Thoracic aorta (tissue), 2 donors: ENCODE data around the gene ELF3. TPM values are rescaled to one million over a fixed set of nuclear protein-coding genes. Genes with fewer than 3 reads are reported as not detected.
"Not testable (repeated sequence)": the region's sequence is repeated elsewhere in the genome, so short reads cannot be mapped to it uniquely, and the experiment has no call there.

Source experiments
- ATAC-seq: fragments of 150-250 bp; one replicate; pipeline ENCODE4 v1.8.0; 2017; ENCODE audit warnings: low read depth; ENCODE audit not compliant: insufficient number of reproducible peaks, low FRiP score
- DNase-seq: peaks from one replicate; pipeline ENCODE4 v3.0.0-alpha.2; 2020; ENCODE audit warnings: low spot score
- H3K27ac ChIP-seq, 2 donors: fragments of 200-600 bp; sonication (generic); 1 replicate in 1 of 2; 2 replicates in 1 of 2; pipeline ENCODE4 v1.5.1; 2016; ENCODE audit warnings: mild to moderate bottlenecking in 2 of 2, moderate library complexity in 2 of 2
- H3K27me3 ChIP-seq: fragments of 200-600 bp; sonication (generic); replicated peaks from 2 replicates; pipeline ENCODE4 v1.6.0; 2016; ENCODE audit warnings: mild to moderate bottlenecking; ENCODE audit not compliant: insufficient read depth
- H3K36me3 ChIP-seq: fragments of 200-600 bp; sonication (generic); one replicate; pipeline ENCODE4 v1.5.1; 2016
- H3K4me1 ChIP-seq, 2 donors: fragments of 200-600 bp; sonication (generic); 1 replicate in 1 of 2; 2 replicates in 1 of 2; pipeline versions ENCODE4 v1.5.1 to v1.6.0; 2016; ENCODE audit warnings: low read depth in 2 of 2, mild to moderate bottlenecking in 1 of 2; ENCODE audit not compliant: control insufficient read depth in 1 of 2
- H3K4me3 ChIP-seq: fragments of 200-600 bp; sonication (generic); 2 replicates; pipeline ENCODE4 v1.5.1; 2016; ENCODE audit warnings: mild to moderate bottlenecking
- H3K9me3 ChIP-seq: fragments of 200-600 bp; sonication (generic); 2 replicates; pipeline ENCODE4 v1.5.1; 2016
- total RNA-seq, 2 donors: library from RNA; depleted of rRNA; stranded (reverse); fragments of >200 nt; gene quantifications; one replicate each; pipeline versions ENCODE4 v1.1.0 to v1.2.3, GENCODE V29; 2016
- TF ChIP-seq, protein P1 (sequence below): fragments of 200-600 bp; sonication (generic); IDR thresholded peaks from one replicate; pipeline ENCODE4 v1.5.1; 2019; ENCODE audit warnings: antibody characterized with exemption

Gene ELF3
- total RNA-seq, result 1 to 10 TPM in 1 of 2 donors, under 1 TPM in 1; 0.95 to 4.9 TPM

DNA sequence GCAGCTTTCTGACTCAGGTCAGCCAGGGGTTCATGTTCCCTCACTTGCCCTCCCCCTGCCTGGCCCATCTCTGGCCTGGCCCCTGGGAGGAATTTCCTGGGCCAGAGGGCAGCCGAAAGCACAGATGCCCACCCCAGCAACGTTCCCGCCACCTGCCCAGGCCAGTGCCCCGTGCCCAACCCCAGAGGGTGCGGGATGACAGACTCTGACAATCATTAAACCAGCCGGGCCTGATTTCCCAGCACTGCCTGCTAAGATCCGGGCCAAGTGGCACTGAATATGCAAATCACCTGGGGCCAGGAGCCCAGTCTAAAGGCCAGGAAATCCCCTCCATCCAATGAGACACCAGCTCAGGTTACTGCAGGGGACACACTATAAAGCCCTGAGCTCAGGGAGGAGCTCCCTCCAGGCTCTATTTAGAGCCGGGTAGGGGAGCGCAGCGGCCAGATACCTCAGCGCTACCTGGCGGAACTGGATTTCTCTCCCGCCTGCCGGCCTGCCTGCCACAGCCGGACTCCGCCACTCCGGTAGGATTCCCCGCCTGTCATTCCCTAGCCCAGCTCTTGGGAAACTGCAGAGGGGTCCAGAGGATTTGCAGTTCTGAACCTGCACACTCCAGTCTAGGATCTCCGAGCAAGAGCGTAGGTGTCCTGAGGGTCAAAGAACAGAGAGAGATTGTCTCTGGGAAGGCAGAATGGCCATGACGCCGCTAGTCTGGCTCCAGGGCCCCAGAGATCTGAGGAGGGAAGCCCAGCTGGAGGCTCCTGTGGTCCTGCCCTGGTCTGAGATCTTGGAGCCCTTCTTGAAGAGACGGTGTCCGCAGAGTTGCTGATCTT is at the start of gene ELF3:
Gene ELF3 (plus strand): TSS at position 408 of the 836 bp plus-strand sequence. CDS start 550 bp downstream, outside the sequence.
- no peak within 1 kb of the TSS for H3K4me3 ChIP-seq
- no peaks in the 10 kb centered on the region for H3K4me1 ChIP-seq
- H3K36me3 ChIP-seq, result peaks cover 5% of the 10 kb centered on the region
- no peak within 1 kb of the TSS for H3K27ac ChIP-seq
- ATAC-seq, result no peak
- H3K9me3 ChIP-seq, result no peaks in the 10 kb centered on the region
- DNase-seq, result no peak
- TF ChIP-seq, protein P1, sequence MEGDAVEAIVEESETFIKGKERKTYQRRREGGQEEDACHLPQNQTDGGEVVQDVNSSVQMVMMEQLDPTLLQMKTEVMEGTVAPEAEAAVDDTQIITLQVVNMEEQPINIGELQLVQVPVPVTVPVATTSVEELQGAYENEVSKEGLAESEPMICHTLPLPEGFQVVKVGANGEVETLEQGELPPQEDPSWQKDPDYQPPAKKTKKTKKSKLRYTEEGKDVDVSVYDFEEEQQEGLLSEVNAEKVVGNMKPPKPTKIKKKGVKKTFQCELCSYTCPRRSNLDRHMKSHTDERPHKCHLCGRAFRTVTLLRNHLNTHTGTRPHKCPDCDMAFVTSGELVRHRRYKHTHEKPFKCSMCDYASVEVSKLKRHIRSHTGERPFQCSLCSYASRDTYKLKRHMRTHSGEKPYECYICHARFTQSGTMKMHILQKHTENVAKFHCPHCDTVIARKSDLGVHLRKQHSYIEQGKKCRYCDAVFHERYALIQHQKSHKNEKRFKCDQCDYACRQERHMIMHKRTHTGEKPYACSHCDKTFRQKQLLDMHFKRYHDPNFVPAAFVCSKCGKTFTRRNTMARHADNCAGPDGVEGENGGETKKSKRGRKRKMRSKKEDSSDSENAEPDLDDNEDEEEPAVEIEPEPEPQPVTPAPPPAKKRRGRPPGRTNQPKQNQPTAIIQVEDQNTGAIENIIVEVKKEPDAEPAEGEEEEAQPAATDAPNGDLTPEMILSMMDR, result no peak
- no peaks in the 10 kb centered on the region for H3K27me3 ChIP-seq

DNA sequence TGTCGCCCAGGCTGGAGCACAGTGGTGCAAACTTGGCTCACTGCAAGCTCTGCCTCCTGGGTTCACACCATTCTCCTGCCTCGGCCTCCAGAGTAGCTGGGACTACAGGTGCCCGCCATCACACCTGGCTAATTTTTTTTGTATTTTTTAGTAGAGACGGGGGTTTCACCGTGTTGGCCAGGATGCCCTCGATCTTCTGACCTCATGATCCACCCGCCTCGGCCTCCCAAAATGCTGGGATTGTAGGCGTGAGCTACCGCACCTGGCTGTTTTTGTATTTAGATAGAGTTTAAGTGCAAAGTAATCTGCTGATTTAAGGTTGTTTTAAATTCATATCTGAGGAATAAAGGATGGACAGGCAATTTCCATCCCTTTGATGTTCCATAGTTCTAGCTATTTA is 48.0 kb upstream of the ELF3 start:
- not testable (repeated sequence) for H3K4me3 ChIP-seq, DNase-seq, H3K9me3 ChIP-seq, H3K27me3 ChIP-seq, H3K27ac ChIP-seq, ATAC-seq, H3K4me1 ChIP-seq
- H3K36me3 ChIP-seq, result peaks cover 55% of the 10 kb centered on the region

DNA sequence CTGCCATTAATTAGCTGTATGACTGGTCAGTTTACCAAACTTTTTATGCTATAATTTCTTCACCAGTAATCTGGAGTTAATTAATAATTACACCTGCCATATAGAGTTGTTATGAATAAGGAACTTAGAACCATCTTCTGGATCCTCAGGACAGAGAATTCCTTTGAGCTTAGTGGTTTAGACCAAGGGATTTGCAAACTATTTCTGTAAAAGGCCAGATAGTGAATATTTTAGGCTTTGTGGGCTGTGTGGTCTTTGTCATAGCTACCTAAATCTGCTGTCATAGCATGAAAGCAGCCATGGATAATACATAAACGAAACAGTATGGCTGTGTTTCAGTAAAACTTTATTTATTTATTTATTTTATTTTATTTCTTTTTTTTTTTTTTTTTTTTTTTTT is 46.1 kb upstream of the ELF3 start:
- ATAC-seq (no peak), DNase-seq (no peak)
- H3K27ac ChIP-seq, result no peak overlapping the region
- H3K27me3 ChIP-seq, result no peaks in the 10 kb centered on the region
- TF ChIP-seq, protein P1, result no peak
- H3K4me3 ChIP-seq, result no peak overlapping the region
- H3K4me1 ChIP-seq, result no peaks in the 10 kb centered on the region
- H3K9me3 ChIP-seq, result no peaks in the 10 kb centered on the region
- peaks cover 44% of the 10 kb centered on the region for H3K36me3 ChIP-seq

DNA sequence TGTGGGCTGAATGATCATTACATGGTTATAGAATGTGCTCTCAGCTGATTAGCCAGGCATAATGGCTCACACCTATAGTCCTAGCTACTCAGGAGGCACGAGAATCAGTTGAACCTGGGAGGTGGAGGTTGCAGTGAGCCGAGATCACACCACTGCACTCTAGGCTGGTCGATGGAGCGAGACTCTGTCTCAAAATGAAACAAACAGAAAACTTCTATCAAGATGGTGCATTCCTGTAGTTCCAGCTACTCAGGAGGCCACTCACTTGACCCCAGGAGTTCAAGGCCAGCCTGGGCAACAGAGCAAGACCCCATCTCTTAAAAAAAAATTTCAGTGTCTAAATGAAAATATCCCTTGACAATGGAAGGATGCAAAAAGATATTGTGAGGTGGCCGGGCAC is 44.2 kb upstream of the ELF3 start:
- H3K4me3 ChIP-seq, result no peak overlapping the region
- H3K36me3 ChIP-seq, result peaks cover 55% of the 10 kb centered on the region
- H3K4me1 ChIP-seq, result no peaks in the 10 kb centered on the region
- TF ChIP-seq, protein P1, result no peak
- no peak for ATAC-seq
- no peaks in the 10 kb centered on the region for H3K9me3 ChIP-seq
- no peak for DNase-seq
- H3K27me3 ChIP-seq, result no peaks in the 10 kb centered on the region
- H3K27ac ChIP-seq, result no peak overlapping the region

DNA sequence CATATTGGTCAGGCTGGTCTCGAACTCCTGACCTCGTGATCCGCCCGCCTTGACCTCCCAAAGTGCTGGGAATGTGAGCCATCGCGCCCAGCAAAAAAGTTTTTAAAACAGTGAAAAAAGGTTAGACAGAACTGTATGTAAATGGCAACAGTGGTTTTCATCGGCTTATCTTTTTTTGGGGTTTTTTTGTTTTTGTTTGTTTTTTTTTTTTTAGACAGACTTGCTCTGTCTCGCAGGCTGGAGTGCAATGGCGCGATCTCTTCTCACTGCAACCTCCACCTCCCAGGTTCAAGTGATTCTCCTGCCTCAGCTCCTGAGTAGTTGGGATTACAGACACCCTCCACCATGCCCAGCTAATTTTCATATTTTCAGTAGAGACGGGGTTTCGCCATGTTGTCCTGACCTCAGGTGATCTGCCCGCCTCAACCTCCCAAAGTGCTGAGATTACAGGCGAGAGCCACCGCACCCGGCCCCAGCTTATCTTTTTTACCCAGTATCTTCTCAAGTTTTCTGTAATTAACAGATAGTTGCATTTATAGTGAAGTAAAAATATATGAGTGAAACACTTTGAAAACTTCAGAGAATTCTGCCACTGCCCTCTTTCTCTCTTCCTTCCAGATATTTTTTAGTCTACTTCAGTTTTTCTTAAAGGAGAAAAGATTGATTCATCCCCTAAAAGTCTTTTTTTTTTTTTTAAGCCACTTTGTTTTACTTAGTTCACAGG is 42.0 kb upstream of the ELF3 start:
- no peak overlapping the region for H3K4me3 ChIP-seq
- H3K4me1 ChIP-seq, result peaks cover 11 to 12% of the 10 kb centered on the region in 2 donors
- H3K27ac ChIP-seq, result no peak overlapping the region
- TF ChIP-seq, protein P1, result no peak
- no peaks in the 10 kb centered on the region for H3K9me3 ChIP-seq
- DNase-seq (no peak), ATAC-seq (no peak)
- H3K27me3 ChIP-seq, result no peaks in the 10 kb centered on the region
- peaks cover 47% of the 10 kb centered on the region for H3K36me3 ChIP-seq
